SH-SY5Y (cell line): ENCODE data around the gene EEA1.

Source experiments
- GATA2 ChIP-seq: IDR thresholded peaks from 2 replicates; pipeline ENCODE4 v1.6.1; 2011; ENCODE audit warnings: mild to moderate bottlenecking, low read depth, low read length
- GATA3 ChIP-seq: IDR thresholded peaks from 2 replicates; pipeline ENCODE4 v1.6.1; 2011; ENCODE audit warnings: low read depth, mild to moderate bottlenecking, low read length, moderate library complexity

DNA sequence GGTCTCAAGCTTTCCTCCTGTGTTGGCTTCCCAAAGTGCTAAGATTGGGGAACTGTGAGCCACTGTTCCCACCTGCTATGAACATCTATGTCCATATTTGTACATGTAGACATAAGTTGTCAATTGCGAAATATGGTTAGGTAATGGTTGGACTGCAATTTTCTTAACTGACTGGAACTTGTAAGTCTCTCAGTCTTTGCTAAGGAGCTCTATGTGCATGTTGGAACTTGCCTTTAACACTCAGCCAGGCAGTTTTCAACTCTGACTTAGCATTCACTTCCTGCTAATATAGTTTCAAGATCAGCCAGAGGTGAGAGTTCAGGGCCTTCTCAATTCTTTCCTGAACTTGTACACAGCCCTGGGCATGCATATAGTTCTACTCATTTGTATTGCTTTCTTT lies 44.5 kb upstream of the EEA1 start:
- TF ChIP-seq GATA2, result no peak
- TF ChIP-seq GATA3, result no peak
